ENCODE data around the gene KCNC4.

GRCh38 chr1:110241516-110241915 lies 31.4 kb downstream of the KCNC4 start:
- no peak for TF ChIP-seq POLR2A (IDR thresholded peaks at IDR 0.05)
- no peak for TF ChIP-seq CTCF (IDR thresholded peaks at IDR 0.05)
